Stomach (tissue), 9 donors: ENCODE data around the gene ITGB2. TPM values are rescaled to one million over a fixed set of nuclear protein-coding genes. Genes with fewer than 3 reads are reported as not detected.
A peak's percentile ranks its signal among the peaks of the same experiment; 100 is the strongest.

ENCODE experiments used
- DNase-seq, 2 donors: peaks; one replicate each; pipeline versions ENCODE4 v3.0.0 to v3.0.0-alpha.2; 2013 to 2019
- H3K27ac ChIP-seq, 5 donors: fragments of 200-600 bp in 4 of 5; sonication (generic) in 4 of 5; one replicate each; pipeline ENCODE4 v1.5.1; 2013 to 2019; ENCODE audit warnings: mild to moderate bottlenecking in 1 of 5, moderate library complexity in 1 of 5
- H3K27me3 ChIP-seq, 3 donors: fragments of 200-600 bp; sonication (generic); one replicate each; pipeline ENCODE4 v1.5.1; 2017 to 2019; ENCODE audit warnings: mixed run types in 1 of 3
- H3K36me3 ChIP-seq, 4 donors: fragments of 200-600 bp; sonication (generic); 1 replicate in 3 of 4; 2 replicates in 1 of 4; pipeline ENCODE4 v1.5.1; 2016 to 2019
- H3K4me1 ChIP-seq, 4 donors: fragments of 200-600 bp; sonication (generic); one replicate each; pipeline ENCODE4 v1.5.1; 2016 to 2019
- H3K4me3 ChIP-seq, 4 donors: fragments of 200-600 bp; sonication (generic) in 3 of 4; one replicate each; pipeline ENCODE4 v1.5.1; 2016 to 2019; ENCODE audit warnings: mild to moderate bottlenecking in 1 of 4
- H3K9me3 ChIP-seq, 4 donors: fragments of 200-600 bp; sonication (generic); one replicate each; pipeline ENCODE4 v1.5.1; 2016 to 2019
- CTCF ChIP-seq, 7 experiments: fragments of 450-650 bp in 4 of 7; fragments of 200-600 bp in 3 of 7; sonication (generic) in 3 of 7; IDR thresholded peaks; one replicate each; pipeline ENCODE4 v1.5.1; 2016 to 2019; ENCODE audit warnings: antibody characterized with exemption in 7 of 7, control low read depth in 2 of 7, mild to moderate bottlenecking in 1 of 7
- EP300 ChIP-seq: sonication (generic); formaldehyde crosslinking; IDR thresholded peaks from one replicate; pipeline ENCODE4 v1.6.1; 2017; ENCODE audit warnings: antibody characterized with exemption
- POLR2A ChIP-seq, 4 donors: fragments of 450-650 bp; IDR thresholded peaks; one replicate each; pipeline ENCODE4 v1.6.1; 2016; ENCODE audit warnings: antibody characterized with exemption in 4 of 4, control low read depth in 2 of 4, mild to moderate bottlenecking in 1 of 4, moderate library complexity in 1 of 4
- POLR2AphosphoS5 ChIP-seq, 3 donors: sonication (generic); formaldehyde crosslinking; IDR thresholded peaks; one replicate each; pipeline ENCODE4 v1.6.1; 2016; ENCODE audit warnings: antibody characterized with exemption in 3 of 3
- WGBS, 5 donors: extraction: QIAGEN DNeasy Blood & Tissue Kit in 3 of 5; methylation state at CpG; one replicate each; pipeline versions ENCODE4 v1.1.5 to v1.1.7; 2013 to 2018; 5-methylcytosine and 5-hydroxymethylcytosine counted together
- intact Hi-C: fragments of 100-400 bp; cut with DNase I; formaldehyde crosslinking; loops from one replicate; pipeline ENCODE4 v1.15.1; 2023; ENCODE audit warnings: low total_unique reads
- polyA plus RNA-seq, 3 donors: library from polyadenylated mRNA; stranded (reverse); fragments of 200-250 nt; gene quantifications; one replicate each; pipeline ENCODE4 v1.2.3, GENCODE V29; 2013
- total RNA-seq, 5 donors: library from RNA; depleted of rRNA; stranded (reverse); fragments of >200 nt; gene quantifications; one replicate each; pipeline versions ENCODE4 v1.1.0 to v1.2.3, GENCODE V29; 2014 to 2016
- donor health status: healthy with polysubstance abuse.
- donor health status: Bipolar disorder and iron deficiency.
- donor health status: healthy.

The ITGB2 gene
- total and polyA plus RNA-seq, 8 donors, result 3.5 to 72.2 (median 15.1) TPM

DNA sequence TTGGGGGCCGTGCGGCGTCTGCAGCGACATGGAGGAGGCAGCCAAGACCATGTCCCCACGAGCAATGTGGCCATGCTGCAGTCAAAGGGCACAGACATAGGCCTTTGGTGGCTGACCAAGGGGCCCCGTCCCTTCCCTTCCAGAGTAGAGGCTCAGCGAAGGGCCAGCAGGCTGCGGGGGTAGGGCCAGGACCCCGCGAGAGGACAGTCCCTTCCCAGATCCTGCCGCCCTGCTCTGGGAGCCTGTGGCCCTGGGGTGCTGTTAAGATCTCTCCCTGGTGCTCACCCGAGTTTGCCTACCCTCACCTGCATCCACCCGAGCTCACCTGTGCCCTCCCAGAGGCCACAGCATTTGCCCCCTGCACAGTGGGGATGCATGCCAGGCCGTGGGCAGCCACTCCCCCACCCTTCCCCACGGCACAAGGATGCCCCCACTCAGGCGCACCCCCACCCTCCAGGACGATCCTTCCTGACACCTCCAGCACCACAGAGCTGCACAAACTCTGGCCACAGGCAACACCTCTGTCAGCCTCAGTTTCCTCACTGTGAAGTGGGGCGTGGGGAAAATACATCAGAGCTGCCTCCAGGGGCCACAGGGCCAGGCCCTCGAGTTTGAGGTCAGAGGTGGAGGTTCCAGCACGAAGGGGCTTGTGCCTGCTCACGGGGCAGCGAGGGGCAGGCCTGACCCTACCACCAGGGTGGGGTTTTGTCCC, 15.5 kb downstream of the ITGB2 start:
- Histone ChIP-seq H3K4me1 (peaks cover 0 to 53% (median 28%) of the 10 kb centered on the region in 4 donors), H3K27ac (no peak overlapping the region), H3K36me3 (peaks cover 0 to 41% (median 15%) of the 10 kb centered on the region in 4 donors), H3K4me3 (no peak overlapping the region), H3K9me3 (no peaks in the 10 kb centered on the region), H3K27me3 (peaks cover 0 to 3% (median 0%) of the 10 kb centered on the region in 3 donors)
- intact Hi-C loops, result no loop called here
- TF ChIP-seq POLR2AphosphoS5 (IDR thresholded peaks at IDR 0.05), result no peak
- TF ChIP-seq POLR2A (IDR thresholded peaks at IDR 0.05), result no peak
- TF ChIP-seq EP300, result no peak
- TF ChIP-seq CTCF (IDR thresholded peaks at IDR 0.05), result no peak
- DNase-seq, result no peak
- WGBS, 5 donors, result 74 to 92% (median 91%) methylated on average over 14 to 22 of the region's 22 CpGs

GRCh38 chr21:44904141-44904923, 16.4 kb downstream of the ITGB2 start:
- intact Hi-C loops, result no loop called here
- H3K27ac ChIP-seq, result no peak overlapping the region
- H3K27me3 ChIP-seq, result peaks cover 0 to 11% (median 0%) of the 10 kb centered on the region in 3 donors
- DNase-seq, result no peak
- peaks cover 0 to 50% (median 16%) of the 10 kb centered on the region in 4 donors for H3K36me3 ChIP-seq
- peaks cover 0 to 45% (median 24%) of the 10 kb centered on the region in 4 donors for H3K4me1 ChIP-seq
- no peak overlapping the region for H3K4me3 ChIP-seq
- TF ChIP-seq POLR2A (IDR thresholded peaks at IDR 0.05) (no peak), POLR2AphosphoS5 (IDR thresholded peaks at IDR 0.05) (no peak), CTCF (IDR thresholded peaks at IDR 0.05) (no peak), EP300 (no peak)
- H3K9me3 ChIP-seq, result no peaks in the 10 kb centered on the region
- 83 to 87% (median 85%) methylated on average over 14 of the region's 14 CpGs for WGBS, 5 donors

GRCh38 chr21:44903689-44904088, 17.0 kb downstream of the ITGB2 start:
- intact Hi-C loops, result no loop called here
- no peak overlapping the region for H3K4me3 ChIP-seq
- TF ChIP-seq EP300 (no peak), POLR2A (IDR thresholded peaks at IDR 0.05) (no peak), POLR2AphosphoS5 (IDR thresholded peaks at IDR 0.05) (no peak), CTCF (IDR thresholded peaks at IDR 0.05) (no peak)
- no peak overlapping the region for H3K27ac ChIP-seq
- peak in 1 of 2 donors; percentile 40 for DNase-seq
- peaks cover 0 to 39% (median 22%) of the 10 kb centered on the region in 4 donors for H3K4me1 ChIP-seq
- H3K27me3 ChIP-seq, result peaks cover 0 to 18% (median 0%) of the 10 kb centered on the region in 3 donors
- peaks cover 0 to 56% (median 17%) of the 10 kb centered on the region in 4 donors for H3K36me3 ChIP-seq
- 53 to 78% (median 62%) methylated on average over 20 to 22 of the region's 22 CpGs for WGBS, 5 donors
- no peaks in the 10 kb centered on the region for H3K9me3 ChIP-seq

GRCh38 chr21:44903050-44903685, 17.5 kb downstream of the ITGB2 start:
- DNase-seq, result no peak
- no peaks in the 10 kb centered on the region for H3K9me3 ChIP-seq
- TF ChIP-seq CTCF (IDR thresholded peaks at IDR 0.05), result no peak
- no peak for TF ChIP-seq EP300
- no peak for TF ChIP-seq POLR2A (IDR thresholded peaks at IDR 0.05)
- TF ChIP-seq POLR2AphosphoS5 (IDR thresholded peaks at IDR 0.05), result no peak
- intact Hi-C loops, result no loop called here
- H3K4me3 ChIP-seq, result no peak overlapping the region
- H3K27me3 ChIP-seq, result peaks cover 0 to 19% (median 0%) of the 10 kb centered on the region in 3 donors
- H3K4me1 ChIP-seq, result peaks cover 0 to 34% (median 20%) of the 10 kb centered on the region in 4 donors
- H3K27ac ChIP-seq, result no peak overlapping the region
- peaks cover 0 to 58% (median 19%) of the 10 kb centered on the region in 4 donors for H3K36me3 ChIP-seq
- 64 to 76% (median 73%) methylated on average over 7 to 18 of the region's 18 CpGs for WGBS, 5 donors
